Stomach (tissue), 9 donors: ENCODE results near the gene FAM107B. TPM values are rescaled to one million over a fixed set of nuclear protein-coding genes. Genes with fewer than 3 reads are reported as not detected.
A peak's percentile ranks its signal among the peaks of the same experiment; 100 is the strongest.

ENCODE experiments used
- DNase-seq, 2 donors: peaks; one replicate each; pipeline versions ENCODE4 v3.0.0 to v3.0.0-alpha.2; 2013 to 2019
- H3K27ac ChIP-seq, 5 donors: fragments of 200-600 bp in 4 of 5; sonication (generic) in 4 of 5; one replicate each; pipeline ENCODE4 v1.5.1; 2013 to 2019; ENCODE audit warnings: mild to moderate bottlenecking in 1 of 5, moderate library complexity in 1 of 5
- H3K27me3 ChIP-seq, 3 donors: fragments of 200-600 bp; sonication (generic); one replicate each; pipeline ENCODE4 v1.5.1; 2017 to 2019; ENCODE audit warnings: mixed run types in 1 of 3
- H3K36me3 ChIP-seq, 4 donors: fragments of 200-600 bp; sonication (generic); 1 replicate in 3 of 4; 2 replicates in 1 of 4; pipeline ENCODE4 v1.5.1; 2016 to 2019
- H3K4me1 ChIP-seq, 4 donors: fragments of 200-600 bp; sonication (generic); one replicate each; pipeline ENCODE4 v1.5.1; 2016 to 2019
- H3K4me3 ChIP-seq, 4 donors: fragments of 200-600 bp; sonication (generic) in 3 of 4; one replicate each; pipeline ENCODE4 v1.5.1; 2016 to 2019; ENCODE audit warnings: mild to moderate bottlenecking in 1 of 4
- H3K9me3 ChIP-seq, 4 donors: fragments of 200-600 bp; sonication (generic); one replicate each; pipeline ENCODE4 v1.5.1; 2016 to 2019
- CTCF ChIP-seq, 7 experiments: fragments of 450-650 bp in 4 of 7; fragments of 200-600 bp in 3 of 7; sonication (generic) in 3 of 7; IDR thresholded peaks; one replicate each; pipeline ENCODE4 v1.5.1; 2016 to 2019; ENCODE audit warnings: antibody characterized with exemption in 7 of 7, control low read depth in 2 of 7, mild to moderate bottlenecking in 1 of 7
- EP300 ChIP-seq: sonication (generic); formaldehyde crosslinking; IDR thresholded peaks from one replicate; pipeline ENCODE4 v1.6.1; 2017; ENCODE audit warnings: antibody characterized with exemption
- POLR2A ChIP-seq, 4 donors: fragments of 450-650 bp; IDR thresholded peaks; one replicate each; pipeline ENCODE4 v1.6.1; 2016; ENCODE audit warnings: antibody characterized with exemption in 4 of 4, control low read depth in 2 of 4, mild to moderate bottlenecking in 1 of 4, moderate library complexity in 1 of 4
- POLR2AphosphoS5 ChIP-seq, 3 donors: sonication (generic); formaldehyde crosslinking; IDR thresholded peaks; one replicate each; pipeline ENCODE4 v1.6.1; 2016; ENCODE audit warnings: antibody characterized with exemption in 3 of 3
- WGBS, 5 donors: extraction: QIAGEN DNeasy Blood & Tissue Kit in 3 of 5; methylation state at CpG; one replicate each; pipeline versions ENCODE4 v1.1.5 to v1.1.7; 2013 to 2018; 5-methylcytosine and 5-hydroxymethylcytosine counted together
- intact Hi-C: fragments of 100-400 bp; cut with DNase I; formaldehyde crosslinking; loops from one replicate; pipeline ENCODE4 v1.15.1; 2023; ENCODE audit warnings: low total_unique reads
- polyA plus RNA-seq, 3 donors: library from polyadenylated mRNA; stranded (reverse); fragments of 200-250 nt; gene quantifications; one replicate each; pipeline ENCODE4 v1.2.3, GENCODE V29; 2013
- total RNA-seq, 5 donors: library from RNA; depleted of rRNA; stranded (reverse); fragments of >200 nt; gene quantifications; one replicate each; pipeline versions ENCODE4 v1.1.0 to v1.2.3, GENCODE V29; 2014 to 2016
- donor health status: healthy with polysubstance abuse.
- donor health status: Bipolar disorder and iron deficiency.
- donor health status: healthy.

Gene FAM107B
- total and polyA plus RNA-seq, 8 donors, result 18.7 to 397 (median 160) TPM

GRCh38 chr10:14686356-14686755 is 88.3 kb downstream of the FAM107B start:
- intact Hi-C loops, result no loop called here
- no peak for DNase-seq
- Histone ChIP-seq H3K4me3 (no peak overlapping the region), H3K27ac (peak overlapping the region in 2 of 5 donors; percentile 13 to 14), H3K4me1 (peaks cover 5 to 16% (median 11%) of the 10 kb centered on the region in 4 donors), H3K9me3 (no peaks in the 10 kb centered on the region), H3K36me3 (no peaks in the 10 kb centered on the region), H3K27me3 (no peaks in the 10 kb centered on the region)
- 76 to 90% (median 82%) methylated on average over 5 of the region's 5 CpGs for WGBS, 5 donors
- TF ChIP-seq POLR2A (IDR thresholded peaks at IDR 0.05) (no peak), POLR2AphosphoS5 (IDR thresholded peaks at IDR 0.05) (no peak), CTCF (IDR thresholded peaks at IDR 0.05) (no peak)

GRCh38 chr10:14684354-14684753 is 90.3 kb downstream of the FAM107B start:
- Histone ChIP-seq H3K9me3 (no peaks in the 10 kb centered on the region), H3K4me1 (peaks cover 5 to 16% (median 11%) of the 10 kb centered on the region in 4 donors), H3K27me3 (no peaks in the 10 kb centered on the region), H3K4me3 (no peak overlapping the region), H3K36me3 (no peaks in the 10 kb centered on the region), H3K27ac (no peak overlapping the region)
- no peak for DNase-seq
- intact Hi-C loops, result no loop called here
- WGBS, 5 donors, result 70 to 87% (median 84%) methylated on average over 2 of the region's 2 CpGs
- TF ChIP-seq EP300 (no peak), POLR2A (IDR thresholded peaks at IDR 0.05) (no peak), CTCF (IDR thresholded peaks at IDR 0.05) (no peak), POLR2AphosphoS5 (IDR thresholded peaks at IDR 0.05) (no peak)

- Histone ChIP-seq H3K27me3 (no peaks in the 10 kb centered on the region), H3K9me3 (no peaks in the 10 kb centered on the region), H3K4me1 (peaks cover 5 to 15% (median 10%) of the 10 kb centered on the region in 4 donors), H3K27ac (no peak overlapping the region), H3K4me3 (no peak overlapping the region), H3K36me3 (no peaks in the 10 kb centered on the region)
- peak in 1 of 2 donors; percentile 41 for DNase-seq
- TF ChIP-seq EP300, result no peak
- no peak for TF ChIP-seq CTCF (IDR thresholded peaks at IDR 0.05)
- TF ChIP-seq POLR2AphosphoS5 (IDR thresholded peaks at IDR 0.05), result no peak
- TF ChIP-seq POLR2A (IDR thresholded peaks at IDR 0.05), result no peak
- intact Hi-C loops, result no loop called here
- WGBS, 5 donors, result 31 to 36% (median 34%) methylated on average over 6 of the region's 6 CpGs
Measured at GRCh38 chr10:14683256-14683655, 91.4 kb downstream of the FAM107B start.

GRCh38 chr10:14681802-14682201 is 92.9 kb downstream of the FAM107B start:
- Histone ChIP-seq H3K4me1 (peaks cover 3 to 5% (median 4%) of the 10 kb centered on the region in 4 donors), H3K27me3 (no peaks in the 10 kb centered on the region), H3K36me3 (no peaks in the 10 kb centered on the region), H3K27ac (no peak overlapping the region), H3K9me3 (no peaks in the 10 kb centered on the region), H3K4me3 (no peak overlapping the region)
- intact Hi-C loops, result no loop called here
- TF ChIP-seq CTCF (IDR thresholded peaks at IDR 0.05) (no peak), POLR2A (IDR thresholded peaks at IDR 0.05) (no peak), EP300 (no peak), POLR2AphosphoS5 (IDR thresholded peaks at IDR 0.05) (no peak)
- DNase-seq, result no peak
- 85 to 93% (median 91%) methylated on average over 7 of the region's 7 CpGs for WGBS, 5 donors
